K562 treated with DMSO at 1 percent for 24 hours (cell line): Measurements from ENCODE around the gene IGSF11. TPM values are rescaled to one million over a fixed set of nuclear protein-coding genes. Genes with fewer than 3 reads are reported as not detected.

Source experiments
- total RNA-seq: library from RNA; unstranded; fragments of 300-600 nt; gene quantifications from 2 replicates; pipeline ENCODE4 v1.2.3, GENCODE V29; 2022; ENCODE audit warnings: low read depth; ENCODE audit not compliant: insufficient read depth

The IGSF11 gene, protein sequence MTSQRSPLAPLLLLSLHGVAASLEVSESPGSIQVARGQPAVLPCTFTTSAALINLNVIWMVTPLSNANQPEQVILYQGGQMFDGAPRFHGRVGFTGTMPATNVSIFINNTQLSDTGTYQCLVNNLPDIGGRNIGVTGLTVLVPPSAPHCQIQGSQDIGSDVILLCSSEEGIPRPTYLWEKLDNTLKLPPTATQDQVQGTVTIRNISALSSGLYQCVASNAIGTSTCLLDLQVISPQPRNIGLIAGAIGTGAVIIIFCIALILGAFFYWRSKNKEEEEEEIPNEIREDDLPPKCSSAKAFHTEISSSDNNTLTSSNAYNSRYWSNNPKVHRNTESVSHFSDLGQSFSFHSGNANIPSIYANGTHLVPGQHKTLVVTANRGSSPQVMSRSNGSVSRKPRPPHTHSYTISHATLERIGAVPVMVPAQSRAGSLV
- total RNA-seq, result 2.6 and 2.9 TPM in 2 replicates

DNA sequence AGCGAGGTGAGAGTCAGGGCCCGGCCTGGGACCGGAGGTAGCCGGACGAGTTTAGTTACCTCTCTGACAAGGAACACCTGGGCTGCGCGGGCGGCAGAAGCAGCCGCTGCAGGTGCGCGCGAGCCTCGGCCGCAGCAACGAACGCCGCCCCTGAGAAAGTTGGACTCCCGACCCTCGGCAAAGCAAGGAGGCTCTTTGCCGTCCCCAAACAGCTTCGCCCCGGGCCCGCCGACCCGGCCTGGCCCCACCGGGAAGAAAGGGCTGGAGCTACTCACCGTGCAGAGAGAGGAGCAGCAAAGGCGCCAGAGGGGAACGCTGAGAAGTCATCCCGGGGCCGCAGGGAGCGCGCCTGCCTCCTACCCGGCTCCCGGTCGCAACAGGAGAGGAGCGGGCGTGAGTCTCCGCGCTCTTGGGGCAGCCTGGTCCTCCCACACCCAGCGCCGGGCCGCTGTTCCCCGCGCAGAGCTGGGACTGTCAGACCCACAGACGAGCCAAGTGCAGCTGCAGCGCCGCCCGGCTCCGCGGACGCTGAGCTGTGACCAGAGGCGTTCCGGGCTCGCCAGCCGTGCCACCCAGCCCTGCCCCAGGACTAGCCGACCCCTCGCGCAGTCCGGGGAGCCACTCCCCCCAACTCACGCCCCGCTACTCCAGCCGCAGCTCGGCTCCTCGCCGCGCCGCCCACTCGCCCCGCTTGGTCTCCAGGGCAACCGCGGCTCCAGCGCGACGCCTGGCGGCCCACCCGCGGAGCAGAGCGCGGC lies at the start of gene IGSF11:
IGSF11 (minus strand) TSS at position 591 of the 758 bp plus-strand sequence; CDS start at position 327, 264 bp downstream.

Other genes starting within 250 kb of the IGSF11 start
- not detected in 2 replicates for gene TEX55, start 111.3 kb upstream of the IGSF11 start, total RNA-seq
- 0.27 TPM in 1 of 2 replicates, not detected in the other for gene UPK1B, start 138.8 kb upstream of the IGSF11 start, total RNA-seq
- gene B4GALT4, start 206.0 kb upstream of the IGSF11 start, total RNA-seq, result 9.4 and 10.7 TPM in 2 replicates